ENCODE results near the gene TET3. TPM values are rescaled to one million over a fixed set of nuclear protein-coding genes. Genes with fewer than 3 reads are reported as not detected.

The TET3 gene
- total and polyA plus RNA-seq, 2 experiments from 2014 or later, result 3.6 to 19.9 TPM

GRCh38 chr2:73989972-73990371 lies 5.3 kb downstream of the TET3 start:
- H3K4me2 ChIP-seq, result no peak overlapping the region
- peaks cover 44% of the 10 kb centered on the region for H3K36me3 Mint-ChIP-seq (ENCODE audit: low read depth)
- peaks cover 19% of the 10 kb centered on the region for H3K27me3 Mint-ChIP-seq (ENCODE audit: insufficient read depth, low read depth, poor library complexity)
- ATAC-seq (no peak), DNase-seq (ENCODE audit: low spot score) (no peak)
- H4K20me1 ChIP-seq (replicated peaks; ENCODE audit: insufficient read depth), result peaks cover 46% of the 10 kb centered on the region
- H3K36me3 ChIP-seq (ENCODE audit: insufficient read depth), result peaks cover 5% of the 10 kb centered on the region; the same call in 1 of the 2 replicates
- H3K27ac Mint-ChIP-seq, result no peak overlapping the region
- H3K4me3 ChIP-seq, result no peak overlapping the region
- H3K79me2 ChIP-seq (replicated peaks; ENCODE audit: insufficient read depth), result peaks cover 90% of the 10 kb centered on the region
- peaks cover 48% of the 10 kb centered on the region for H3K4me1 Mint-ChIP-seq
- H3K9me3 Mint-ChIP-seq, result no peaks in the 10 kb centered on the region
- no peak overlapping the region for H3K27ac ChIP-seq (ENCODE audit: low read depth)
- no peak overlapping the region for H2AFZ ChIP-seq
- H3K27me3 ChIP-seq (ENCODE audit: insufficient read depth), result 0 out of 2 replicates have a peak, but pooled peaks cover 6% of the 10 kb centered on the region
- H3K4me3 Mint-ChIP-seq, result no peak overlapping the region
- peaks cover 41% of the 10 kb centered on the region for H3K4me1 ChIP-seq (ENCODE audit: insufficient read depth)
- H3F3A ChIP-seq (replicated peaks; ENCODE audit: low read depth), result 0 out of 2 replicates have a peak, but pooled peaks cover 10% of the 10 kb centered on the region
- TF ChIP-seq NANOG (IDR thresholded peaks at IDR 0.05; ENCODE audit: borderline replicate concordance), result no peak
- no peaks in the 10 kb centered on the region for H3K9me2 ChIP-seq (ENCODE audit: insufficient read depth)

- Histone ChIP-seq H3K4me2 (no peak overlapping the region), H3K27ac (ENCODE audit: low read depth) (no peak overlapping the region), H3K9me2 (ENCODE audit: insufficient read depth) (no peaks in the 10 kb centered on the region), H2AFZ (no peak overlapping the region), H3K27me3 (ENCODE audit: insufficient read depth) (0 out of 2 replicates have a peak, but pooled peaks cover 6% of the 10 kb centered on the region), H3F3A (replicated peaks; ENCODE audit: low read depth) (0 out of 2 replicates have a peak, but pooled peaks cover 10% of the 10 kb centered on the region), H4K20me1 (replicated peaks; ENCODE audit: insufficient read depth) (peaks cover 46% of the 10 kb centered on the region), H3K79me2 (replicated peaks; ENCODE audit: insufficient read depth) (peaks cover 95% of the 10 kb centered on the region), H3K4me1 (ENCODE audit: insufficient read depth) (peaks cover 46% of the 10 kb centered on the region), H3K36me3 (ENCODE audit: insufficient read depth) (peaks cover 5% of the 10 kb centered on the region; the same call in 1 of the 2 replicates), H3K4me3 (no peak overlapping the region)
- Mint-ChIP-seq H3K4me1 (peaks cover 51% of the 10 kb centered on the region), H3K36me3 (ENCODE audit: low read depth) (peaks cover 44% of the 10 kb centered on the region), H3K27ac (no peak overlapping the region), H3K4me3 (no peak overlapping the region), H3K27me3 (ENCODE audit: insufficient read depth, low read depth, poor library complexity) (peaks cover 18% of the 10 kb centered on the region), H3K9me3 (no peaks in the 10 kb centered on the region)
- DNase-seq (ENCODE audit: low spot score) (no peak), ATAC-seq (no peak)
- TF ChIP-seq CTCF (conservative IDR thresholded peaks at IDR 0.05; ENCODE audit: low read depth in 2 of 2) (no peak), JUNB (IDR thresholded peaks at IDR 0.05; ENCODE audit: unreplicated experiment) (no peak), POLR2AphosphoS5 (IDR thresholded peaks at IDR 0.05; ENCODE audit: low read depth) (no peak), STAT1 (IDR thresholded peaks at IDR 0.05; ENCODE audit: unreplicated experiment) (no peak), EZH2phosphoT487 (IDR thresholded peaks at IDR 0.05; ENCODE audit: unreplicated experiment) (no peak), ETS1 (IDR thresholded peaks at IDR 0.05) (no peak), EZH2 (IDR thresholded peaks at IDR 0.05; ENCODE audit: low read depth, unreplicated experiment) (no peak), ZNF331 (CRISPR knock-in tag; IDR thresholded peaks at IDR 0.05; ENCODE audit: low read depth) (no peak)
These were observed 5.8 kb downstream of the TET3 start for GRCh38 chr2:73990531-73990930.
